Measurements from ENCODE around the gene EGFL8.

The EGFL8 gene

GRCh38 chr6:32188381-32189068, 24.1 kb downstream of the EGFL8 start:
- H3K4me3 ChIP-seq (ENCODE audit: control insufficient read depth, low read depth, low read length), result peak overlapping the region; percentile 70
- no peak for TF ChIP-seq CTCF (IDR thresholded peaks at IDR 0.05; ENCODE audit: control insufficient read depth, insufficient read depth, low read depth, low read length, missing control alignments)
- no peak for DNase-seq (ENCODE audit: low read depth)

GRCh38 chr6:32189069-32189741, 24.8 kb downstream of the EGFL8 start:
- no peak for TF ChIP-seq CTCF (IDR thresholded peaks at IDR 0.05; ENCODE audit: control insufficient read depth, insufficient read depth, low read depth, low read length, missing control alignments)
- DNase-seq (ENCODE audit: low read depth), result no peak
- H3K4me3 ChIP-seq (ENCODE audit: control insufficient read depth, low read depth, low read length), result peak overlapping the region; percentile 70

GRCh38 chr6:32189742-32190053, 25.3 kb downstream of the EGFL8 start:
- H3K4me3 ChIP-seq (ENCODE audit: control insufficient read depth, low read depth, low read length), result peak overlapping the region; percentile 70
- DNase-seq (ENCODE audit: low read depth), result no peak
- no peak for TF ChIP-seq CTCF (IDR thresholded peaks at IDR 0.05; ENCODE audit: control insufficient read depth, insufficient read depth, low read depth, low read length, missing control alignments)

GRCh38 chr6:32190054-32190851, 25.9 kb downstream of the EGFL8 start, which contains the start of gene PBX2:
Gene PBX2, minus strand, starts transcription at chr6:32190202. Its CDS starts 287 bp downstream, at chr6:32189915.
- H3K4me3 ChIP-seq (ENCODE audit: control insufficient read depth, low read depth, low read length), result peak within 1 kb of the TSS; percentile 70
- TF ChIP-seq CTCF (IDR thresholded peaks at IDR 0.05; ENCODE audit: control insufficient read depth, insufficient read depth, low read depth, low read length, missing control alignments), result no peak
- peak; percentile 67 for DNase-seq (ENCODE audit: low read depth)

GRCh38 chr6:32190911-32191677, 26.7 kb downstream of the EGFL8 start:
- H3K4me3 ChIP-seq (ENCODE audit: control insufficient read depth, low read depth, low read length), result no peak overlapping the region; the same call in 1 of the 2 replicates

More at GRCh38 chr6:32190911-32191677, 26.7 kb downstream of the EGFL8 start:
- no peak for TF ChIP-seq CTCF (IDR thresholded peaks at IDR 0.05; ENCODE audit: control insufficient read depth, insufficient read depth, low read depth, low read length, missing control alignments)
- DNase-seq (ENCODE audit: low read depth), result no peak

Measured in AG09309 (cell line).